H1 (cell line): ENCODE measurements around the gene RNF135. TPM values are rescaled to one million over a fixed set of nuclear protein-coding genes. Genes with fewer than 3 reads are reported as not detected.

ENCODE experiments used
- CBX5 ChIP-seq: fragments of 300-800, 300-1000 bp; sonication (generic); IDR thresholded peaks from 2 replicates; pipeline ENCODE4 v1.7.1; 2016; ENCODE audit warnings: antibody characterized with exemption, low read length, low read depth
- CHD7 ChIP-seq: fragments of 300-600 bp; sonication (generic); IDR thresholded peaks from 2 replicates; pipeline ENCODE4 v1.7.1; 2012; ENCODE audit warnings: low read length, moderate library complexity, mild to moderate bottlenecking, inconsistent platforms; ENCODE audit not compliant: insufficient replicate concordance
- GTF2F1 ChIP-seq: IDR thresholded peaks from 2 replicates; pipeline ENCODE4 v1.6.1; 2012; ENCODE audit warnings: low read depth, low read length, improper control_type of control experiment, borderline replicate concordance
- SIX5 ChIP-seq: IDR thresholded peaks from 2 replicates; pipeline ENCODE4 v1.6.1; 2011; ENCODE audit warnings: mild to moderate bottlenecking, low read depth, low read length
- SP2 ChIP-seq: IDR thresholded peaks from 2 replicates; pipeline ENCODE4 v1.6.1; 2012; ENCODE audit warnings: mild to moderate bottlenecking, low read length, inconsistent platforms
- TBP ChIP-seq: IDR thresholded peaks from 2 replicates; pipeline ENCODE4 v1.6.1; 2011; ENCODE audit warnings: low read depth, low read length, improper control_type of control experiment
- polyA plus RNA-seq, 7 experiments: library from polyadenylated mRNA; depleted of rRNA in 3 of 7; stranded (reverse) in 5 of 7; unstranded in 2 of 7; fragments of >200 nt in 5 of 7; fragments of 200-250 nt in 2 of 7; gene quantifications; 1 replicate in 5 of 7; 2 replicates in 1 of 7; 4 replicates in 1 of 7; pipeline versions ENCODE4 v1.2.1 to v1.2.3, GENCODE V29; 2011 to 2013; ENCODE audit warnings: missing spikeins in 2 of 7, mixed read lengths in 2 of 7
- total RNA-seq: library from RNA; stranded (reverse); fragmentation: NEBNext Ultra II Directional; extraction: Animal tissue kit (Norgen Biotek cat#: 25700); gene quantifications from 2 replicates; pipeline ENCODE4 v1.2.1, GENCODE V29; 2021

RNF135 gene
- total and polyA plus RNA-seq, 2 of the 8 experiments (the other 6 are each of a cell fraction or from before 2014, with no cell fraction given): 8.8 to 9.0 TPM

- TF ChIP-seq CHD7: no peak
- TF ChIP-seq SIX5: no peak
- no peak for TF ChIP-seq GTF2F1
- TF ChIP-seq TBP: no peak
- no peak for TF ChIP-seq CBX5
- no peak for TF ChIP-seq SP2
These were observed 42.3 kb upstream of the RNF135 start (continued) for GRCh38 chr17:30928584-30928983.
